Stimulated activated CD4-positive, alpha-beta T cell treated with anti-CD3 and anti-CD28 coated beads, Interleukin-2, amount 100 ng/mL, for 48 hours (primary cell): ENCODE results near the gene CRISPLD2.
"Not testable (repeated sequence)": the region's sequence is repeated elsewhere in the genome, so short reads cannot be mapped to it uniquely, and the experiment has no call there.

Experiments used
- DNase-seq, 2 donors: peaks; one replicate each; pipeline ENCODE4 v3.0.0-alpha.2; 2020

CRISPLD2 gene

DNA sequence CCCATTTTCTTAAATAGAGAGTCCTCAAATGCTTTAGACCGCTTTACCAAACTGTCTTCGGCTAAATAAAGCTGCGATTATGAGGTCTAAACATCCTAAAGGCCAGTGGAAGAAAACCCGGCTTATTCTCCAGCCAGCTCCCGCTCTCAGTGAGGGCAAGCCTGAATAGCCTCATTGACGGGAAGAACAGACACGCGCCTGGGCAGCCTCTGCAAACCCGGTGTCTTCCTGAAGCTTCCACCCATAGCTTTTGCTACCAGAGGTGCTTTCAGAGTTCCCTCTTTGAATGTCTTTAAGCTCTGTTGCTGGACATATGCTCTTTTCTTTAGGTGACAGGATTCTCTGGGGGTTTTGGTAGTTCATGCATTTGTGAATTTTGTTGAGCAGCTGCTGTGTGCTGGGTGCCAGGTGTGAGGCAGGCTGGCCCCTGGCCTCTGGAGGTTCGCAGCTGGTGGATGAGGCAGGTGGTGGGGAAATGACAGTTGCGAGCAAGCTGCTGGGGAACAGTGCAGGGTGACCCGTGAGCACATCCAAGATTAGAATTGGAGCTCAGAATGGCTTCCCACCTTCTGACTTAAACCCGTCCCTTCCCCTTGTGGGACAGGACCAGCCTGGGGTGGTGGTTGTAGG lies 44.7 kb downstream of the CRISPLD2 start:
- DNase-seq, result no peak

DNA sequence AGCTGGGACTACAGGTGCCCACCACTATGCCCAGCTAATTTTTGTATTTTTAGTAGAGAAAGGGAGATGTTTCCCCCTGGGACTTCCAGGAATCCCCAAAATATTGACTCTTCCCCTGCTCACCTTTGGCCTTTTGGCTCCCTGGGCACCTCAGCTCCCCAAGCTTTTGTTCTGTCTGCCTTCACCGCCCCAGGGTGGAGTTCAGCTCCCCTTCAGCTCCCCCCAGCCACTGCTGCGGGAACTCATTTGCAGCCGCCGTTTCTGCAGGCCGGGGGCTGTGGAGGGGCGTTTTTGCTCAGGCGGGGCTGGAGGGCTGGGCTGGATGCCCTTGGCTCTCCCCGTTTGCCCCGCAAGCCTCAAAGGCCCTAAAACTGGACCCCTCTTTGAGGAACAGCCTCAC lies 47.9 kb downstream of the CRISPLD2 start:
- DNase-seq, result no peak

DNA sequence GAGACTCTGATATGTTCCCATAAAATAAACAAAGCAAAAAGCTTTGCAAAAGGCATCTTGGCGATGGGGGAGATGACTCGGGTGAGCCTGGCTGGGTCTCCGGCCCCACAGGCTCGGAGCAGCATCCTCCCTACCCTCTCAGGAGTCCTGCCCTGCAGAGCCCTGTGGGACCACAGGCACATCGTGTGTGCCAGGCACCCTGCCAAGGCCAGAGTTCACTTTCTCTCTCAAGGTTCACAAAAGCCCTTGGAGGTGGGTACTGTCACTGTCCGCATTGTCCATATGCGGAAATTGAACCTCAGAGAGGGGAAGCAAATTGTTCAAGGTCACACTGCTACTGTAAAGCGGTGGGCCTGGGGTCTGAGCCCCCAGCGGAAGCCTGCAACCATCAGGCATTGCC lies 48.5 kb downstream of the CRISPLD2 start:
- DNase-seq, result no peak

DNA sequence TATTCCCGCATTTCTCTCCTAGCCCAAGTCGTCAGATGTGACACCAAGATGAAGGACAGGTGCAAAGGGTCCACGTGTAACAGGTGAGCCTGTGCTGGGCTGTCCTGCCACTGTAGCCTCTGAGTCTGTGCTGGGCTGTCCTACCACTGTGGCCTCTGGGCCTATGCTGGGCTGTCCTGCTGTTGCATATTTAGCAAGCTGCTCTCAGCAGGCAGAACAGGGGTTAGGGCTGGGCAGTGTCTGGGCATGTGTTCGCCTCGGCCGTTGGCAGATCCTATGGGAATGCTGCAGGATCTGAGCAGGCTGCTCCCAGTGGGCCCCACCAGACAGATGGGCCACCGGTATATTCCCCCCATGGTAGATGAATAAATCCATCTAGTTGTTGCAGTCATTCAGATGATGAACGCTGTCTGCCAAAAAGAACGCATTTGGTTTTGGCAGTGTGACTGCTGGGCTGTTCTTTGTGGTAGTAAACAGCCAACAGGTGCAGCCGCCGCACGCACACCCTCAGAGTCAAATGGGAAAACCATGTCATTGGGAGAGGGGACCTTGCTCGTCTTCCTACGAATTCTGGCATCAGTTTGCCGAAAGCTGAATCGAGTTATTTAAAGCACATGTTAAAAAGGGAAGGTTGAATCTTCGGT lies 49.2 kb downstream of the CRISPLD2 start:
- no peak for DNase-seq

DNA sequence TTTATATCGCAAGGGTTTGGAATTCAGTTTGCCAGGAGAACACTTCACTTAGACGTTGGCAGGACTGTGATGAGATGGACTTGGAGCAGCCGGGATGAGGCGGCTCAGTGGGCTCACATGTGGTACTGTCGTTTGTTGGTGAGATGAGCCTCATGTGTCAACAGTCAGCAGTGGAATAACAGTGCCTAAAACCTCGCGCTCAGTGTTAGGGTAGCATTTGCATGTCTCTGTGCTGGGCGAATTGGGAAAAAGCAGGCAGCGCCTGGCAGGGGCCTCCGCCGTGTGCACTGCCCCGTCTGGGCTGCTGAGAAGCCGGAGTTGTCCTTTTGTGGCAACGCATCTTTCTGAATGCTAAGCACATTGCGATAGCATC lies 49.7 kb downstream of the CRISPLD2 start:
- no peak for DNase-seq

DNA sequence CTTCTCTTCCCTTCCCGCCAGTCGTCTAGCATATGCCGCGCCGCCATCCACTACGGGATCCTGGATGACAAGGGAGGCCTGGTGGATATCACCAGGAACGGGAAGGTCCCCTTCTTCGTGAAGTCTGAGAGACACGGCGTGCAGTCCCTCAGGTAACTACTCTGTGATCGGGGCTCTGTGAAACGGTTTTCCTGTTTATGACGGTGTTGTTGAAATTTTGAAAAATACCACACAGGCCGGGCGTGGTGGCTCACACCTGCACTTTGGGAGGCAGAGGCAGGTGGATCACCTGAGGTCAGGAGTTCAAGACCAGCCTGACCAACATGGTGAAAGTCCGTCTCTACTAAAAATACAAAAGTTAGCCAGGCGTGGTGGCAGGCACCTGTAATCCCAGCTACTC lies 53.2 kb downstream of the CRISPLD2 start:
- not testable (repeated sequence) for DNase-seq

DNA sequence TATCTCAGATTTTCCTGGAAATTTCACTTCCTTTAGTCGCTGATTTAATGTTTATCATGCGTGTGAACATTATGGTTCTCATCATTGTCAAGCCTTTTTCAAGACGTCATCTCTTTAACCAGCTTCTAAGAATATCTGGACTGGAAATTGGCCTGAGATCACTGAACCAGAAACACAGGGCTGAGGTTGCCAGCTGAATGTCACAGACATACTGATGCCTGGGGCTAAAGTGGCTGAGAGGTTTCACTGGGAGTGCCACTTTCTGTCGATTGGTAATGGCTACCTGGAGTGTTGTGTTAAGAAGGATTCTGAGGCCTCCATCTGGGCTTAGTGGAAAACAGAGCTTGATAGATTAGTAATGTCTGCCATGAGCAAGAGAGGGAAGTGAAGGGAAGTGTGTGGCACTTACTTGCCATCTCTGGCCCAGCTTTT lies 54.2 kb downstream of the CRISPLD2 start:
- DNase-seq, result no peak

DNA sequence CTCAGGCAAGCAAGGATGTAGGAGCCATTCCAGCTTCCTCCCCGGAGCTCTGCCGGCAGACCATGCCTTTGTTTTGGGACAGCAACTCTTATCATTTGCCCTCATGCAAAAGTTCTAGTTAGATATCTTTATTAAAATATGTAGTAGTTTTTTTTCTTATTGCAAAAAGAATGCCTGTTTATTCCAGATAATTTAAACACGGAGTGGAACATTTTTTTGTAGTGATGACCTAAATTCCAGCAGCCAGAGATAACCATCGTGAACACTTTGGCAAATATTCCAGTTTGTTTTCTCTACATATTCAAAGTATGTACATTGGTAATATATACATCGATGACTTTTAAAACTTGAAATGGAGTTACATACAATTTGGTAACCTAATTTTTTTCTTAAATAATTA lies 54.8 kb downstream of the CRISPLD2 start:
- no peak for DNase-seq

DNA sequence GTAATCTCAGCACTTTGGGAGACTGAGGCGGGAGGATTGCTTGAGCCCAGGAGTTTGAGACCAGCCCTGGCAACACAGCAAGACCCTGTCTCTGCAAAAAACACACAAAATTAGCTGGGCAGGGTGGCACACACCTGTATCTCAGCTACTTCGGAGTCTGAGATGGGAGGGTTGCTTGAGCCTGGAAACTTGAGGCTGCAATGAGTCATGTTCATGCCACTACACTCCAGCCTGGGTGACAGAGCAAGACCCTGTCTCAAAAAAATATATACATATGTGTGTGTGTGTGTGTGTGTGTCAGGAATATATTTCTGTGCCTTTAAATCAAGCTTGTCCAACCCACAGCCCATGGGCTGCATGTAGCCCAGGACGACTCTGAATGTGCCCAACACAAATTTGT lies 55.2 kb downstream of the CRISPLD2 start:
- no peak for DNase-seq

DNA sequence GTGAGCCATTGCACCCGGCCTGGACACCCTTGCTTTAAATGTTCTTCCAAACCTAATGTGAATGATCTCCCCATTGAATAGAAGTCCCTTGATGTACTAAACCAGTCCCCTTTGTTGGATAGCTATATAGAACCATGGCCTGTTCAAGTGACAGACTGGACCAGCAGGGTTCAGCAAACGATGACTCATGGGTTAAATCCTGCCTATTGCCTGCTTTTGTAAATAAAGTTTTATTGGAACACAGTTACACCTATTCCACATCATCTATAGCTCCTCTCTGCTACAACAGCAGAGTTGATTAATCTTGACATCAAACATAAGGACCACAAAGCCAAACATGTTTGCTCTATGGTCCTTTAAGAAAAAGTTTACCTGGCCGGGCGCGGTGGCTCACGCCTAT lies 56.1 kb downstream of the CRISPLD2 start:
- DNase-seq, result no peak

DNA sequence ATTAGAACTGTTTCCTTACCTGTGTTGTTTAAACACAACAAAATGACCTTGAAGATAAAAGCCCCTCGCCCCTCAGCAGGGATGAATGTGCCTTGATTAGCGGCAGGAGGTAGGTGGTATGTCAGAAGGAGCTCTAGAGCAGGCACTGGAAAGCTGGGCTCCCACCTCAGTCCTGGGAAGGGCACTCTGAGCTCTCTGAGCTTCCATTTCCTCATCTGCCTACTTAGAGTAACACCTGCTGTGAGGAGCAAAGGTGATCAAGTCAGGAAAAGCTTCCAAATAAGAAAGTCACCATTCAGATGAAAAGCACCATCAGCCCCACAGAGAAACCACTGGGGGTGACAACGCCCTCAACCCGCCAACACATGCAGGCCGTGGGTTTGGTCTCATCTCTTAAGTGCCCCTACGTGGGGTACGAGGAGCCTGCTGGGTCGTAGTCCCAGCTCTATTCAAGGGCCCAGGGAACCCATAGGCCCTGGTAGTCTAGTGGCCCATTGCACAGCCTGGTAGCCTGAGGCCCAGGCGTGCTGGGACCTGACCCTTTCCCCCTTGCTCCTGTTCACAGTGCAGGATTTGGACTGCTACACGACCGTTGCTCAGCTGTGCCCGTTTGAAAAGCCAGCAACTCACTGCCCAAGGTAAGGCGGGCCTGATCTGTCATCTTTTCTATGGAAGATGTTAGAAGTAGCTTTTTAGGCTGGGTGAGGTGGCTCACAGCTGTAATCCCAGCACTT lies 57.3 kb downstream of the CRISPLD2 start:
- DNase-seq, result no peak

DNA sequence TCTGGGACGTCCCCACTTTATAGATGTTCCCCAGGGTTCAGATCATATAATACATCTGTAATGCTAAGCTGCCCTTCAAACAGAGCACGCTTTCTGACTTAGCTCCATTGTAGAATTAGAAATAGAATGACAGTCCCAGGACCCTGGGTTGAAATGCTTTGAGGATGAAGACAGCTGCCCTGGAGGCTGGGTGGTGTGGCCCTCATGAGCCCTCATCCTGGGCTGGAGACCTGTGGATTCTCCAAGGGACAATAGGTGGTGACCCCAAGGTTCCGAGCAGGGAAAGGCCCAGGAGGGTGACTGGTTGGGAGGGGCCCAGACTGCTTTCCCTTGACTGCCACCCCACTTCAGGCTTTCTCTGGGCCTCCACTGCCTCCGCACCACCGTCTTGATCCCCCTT lies 59.0 kb downstream of the CRISPLD2 start:
- DNase-seq, result no peak

DNA sequence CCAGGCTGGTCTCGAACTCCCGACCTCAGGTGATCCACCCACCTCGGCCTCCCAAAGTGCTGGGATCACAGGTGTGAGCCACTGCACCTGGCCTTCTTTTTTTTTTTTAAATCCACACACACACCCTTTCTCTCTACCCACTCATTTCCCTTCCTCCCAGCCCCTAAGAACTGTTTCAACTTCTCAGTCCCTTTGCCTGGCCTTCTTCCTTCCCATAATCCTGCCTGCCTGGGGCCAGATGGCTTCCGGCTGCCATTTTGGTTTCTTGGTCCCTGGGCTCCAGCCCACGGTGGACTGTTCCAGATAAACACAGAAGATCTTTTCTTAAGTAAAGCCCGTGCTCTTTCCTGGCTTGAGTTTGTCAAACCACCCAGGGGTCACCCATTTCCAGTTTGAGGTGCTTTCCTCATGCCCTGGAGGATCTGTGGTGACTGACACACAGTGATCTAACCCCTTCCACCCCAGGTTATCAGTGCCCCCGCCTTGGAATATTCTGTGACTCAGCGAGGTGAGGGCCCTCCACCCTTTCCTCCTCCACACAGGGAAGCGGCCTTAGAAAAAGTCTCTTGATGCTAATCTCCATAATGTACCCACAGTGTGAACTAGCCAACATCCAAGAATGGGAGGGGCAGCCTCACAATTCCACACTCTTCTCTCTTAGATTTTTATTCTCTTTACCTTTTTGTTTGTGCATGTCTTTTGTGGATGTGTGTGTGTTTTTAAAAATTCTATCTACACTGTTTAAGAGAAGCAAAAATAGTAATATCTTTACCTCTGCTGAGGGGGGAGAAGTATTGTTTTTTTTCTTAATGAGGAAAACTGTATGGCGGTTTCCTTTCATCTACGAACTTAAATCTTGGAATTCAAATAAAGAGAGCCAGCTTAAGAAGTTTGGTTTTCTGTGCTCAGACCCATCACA lies 60.0 kb downstream of the CRISPLD2 start:
- no peak for DNase-seq

DNA sequence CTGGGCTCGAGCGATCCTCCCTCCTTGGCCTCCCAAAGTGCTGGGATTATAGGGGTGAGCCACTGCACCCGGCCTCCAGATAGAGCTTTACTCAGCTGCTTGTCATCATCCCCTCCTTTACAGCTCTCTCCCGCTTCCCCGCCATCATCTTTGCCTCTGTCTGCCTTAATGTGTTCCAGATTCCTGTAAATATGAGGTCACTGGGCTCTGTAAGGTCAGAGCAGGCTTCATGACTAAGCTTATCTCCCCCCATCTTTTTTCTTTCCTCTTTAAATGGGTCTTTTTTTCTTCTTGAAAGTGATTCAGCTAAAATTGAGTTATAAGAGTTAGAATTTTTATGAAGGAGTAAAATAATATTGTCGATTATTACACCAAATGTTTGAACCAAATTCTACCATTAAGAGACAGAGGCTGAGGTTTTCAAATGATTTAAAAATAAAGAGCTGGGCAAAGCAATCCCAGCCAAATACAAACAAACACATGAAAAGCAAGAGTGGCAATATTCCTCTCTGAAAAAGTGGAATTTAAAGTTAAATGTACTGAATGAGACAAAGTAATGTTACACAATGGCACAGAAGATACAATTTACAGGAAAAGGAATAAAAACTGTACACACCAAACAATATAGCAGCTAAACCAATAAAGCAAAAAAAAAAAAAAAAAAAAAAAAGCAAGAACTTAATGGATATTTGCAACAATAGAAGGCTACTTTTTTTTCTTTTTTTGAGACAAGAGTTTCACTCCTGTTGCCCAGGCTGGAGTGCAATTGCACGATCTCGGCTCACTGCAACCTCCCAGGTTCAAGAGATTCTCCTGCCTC lies 62.1 kb downstream of the CRISPLD2 start:
- DNase-seq, result no peak

DNA sequence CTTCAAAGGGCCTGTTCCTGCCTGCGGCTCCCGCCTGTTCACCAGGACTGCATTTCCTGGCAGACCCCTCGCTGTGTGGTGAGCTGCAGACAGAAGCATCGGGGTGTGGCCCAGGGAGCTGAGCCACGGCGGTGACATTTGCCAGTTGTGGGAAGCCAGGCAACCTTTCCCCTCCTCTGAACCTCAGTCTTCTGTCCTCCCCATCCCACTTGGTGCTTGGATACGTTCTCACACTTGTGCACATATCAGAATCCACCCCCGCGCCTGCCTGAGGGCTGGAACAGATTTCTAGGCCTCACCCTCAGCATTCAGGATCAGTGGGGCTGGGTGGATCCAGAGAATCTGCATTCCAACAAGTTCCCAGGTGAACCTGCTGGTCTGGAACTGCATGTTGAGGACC lies 63.5 kb downstream of the CRISPLD2 start:
- DNase-seq, result no peak

DNA sequence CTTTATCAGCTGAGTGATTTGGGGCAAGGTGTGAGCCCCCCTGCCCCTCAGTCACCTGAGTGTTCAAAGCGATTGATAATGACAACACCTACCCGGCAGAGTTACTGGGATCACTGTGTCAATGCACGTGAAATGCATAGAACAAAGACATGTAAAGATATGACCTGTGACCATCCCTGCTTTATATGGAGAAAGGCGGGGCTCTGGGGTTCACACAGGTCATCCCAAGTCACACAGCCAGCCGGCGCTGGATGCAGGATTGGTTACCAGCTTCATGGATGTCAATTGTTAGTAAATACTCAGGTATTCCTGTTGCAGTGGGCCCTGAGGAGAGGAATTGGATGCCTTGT lies 64.4 kb downstream of the CRISPLD2 start:
- no peak for DNase-seq

DNA sequence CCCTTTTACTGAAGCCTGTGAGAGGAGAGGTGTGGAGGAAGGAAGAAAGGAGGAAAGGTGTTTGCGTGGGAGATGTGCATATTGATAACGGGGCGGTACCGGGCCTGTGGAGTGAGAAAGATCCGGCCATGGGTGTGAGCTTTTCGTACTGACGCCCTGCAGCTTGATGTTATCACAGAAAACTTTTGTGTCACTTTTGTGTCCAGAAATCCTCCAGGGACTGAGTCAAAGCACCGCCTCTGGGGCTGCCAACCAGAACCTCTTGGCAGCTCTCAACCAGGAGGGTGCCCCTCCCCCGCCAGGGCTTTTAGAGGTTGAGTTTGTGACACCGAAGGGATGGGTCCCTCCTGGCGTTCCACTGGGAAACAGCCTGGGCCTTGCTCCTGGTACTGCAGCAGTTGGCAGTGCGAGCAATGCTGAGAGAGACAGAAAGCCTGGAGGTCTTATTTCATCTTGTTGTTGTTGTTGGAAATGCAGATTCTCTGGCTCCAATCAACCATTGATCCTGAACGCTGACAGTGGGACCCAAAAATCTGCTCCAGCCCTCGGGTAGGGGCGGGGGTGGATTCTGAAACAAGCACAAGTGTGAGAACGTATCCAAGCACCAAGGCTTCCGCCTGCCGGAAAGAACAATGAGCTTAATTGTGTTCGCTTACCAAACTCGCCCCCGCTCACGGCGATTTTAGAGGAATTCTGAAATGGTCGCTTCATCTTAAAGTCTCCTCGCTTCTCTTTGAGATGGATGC lies 65.0 kb downstream of the CRISPLD2 start:
- DNase-seq, result no peak

DNA sequence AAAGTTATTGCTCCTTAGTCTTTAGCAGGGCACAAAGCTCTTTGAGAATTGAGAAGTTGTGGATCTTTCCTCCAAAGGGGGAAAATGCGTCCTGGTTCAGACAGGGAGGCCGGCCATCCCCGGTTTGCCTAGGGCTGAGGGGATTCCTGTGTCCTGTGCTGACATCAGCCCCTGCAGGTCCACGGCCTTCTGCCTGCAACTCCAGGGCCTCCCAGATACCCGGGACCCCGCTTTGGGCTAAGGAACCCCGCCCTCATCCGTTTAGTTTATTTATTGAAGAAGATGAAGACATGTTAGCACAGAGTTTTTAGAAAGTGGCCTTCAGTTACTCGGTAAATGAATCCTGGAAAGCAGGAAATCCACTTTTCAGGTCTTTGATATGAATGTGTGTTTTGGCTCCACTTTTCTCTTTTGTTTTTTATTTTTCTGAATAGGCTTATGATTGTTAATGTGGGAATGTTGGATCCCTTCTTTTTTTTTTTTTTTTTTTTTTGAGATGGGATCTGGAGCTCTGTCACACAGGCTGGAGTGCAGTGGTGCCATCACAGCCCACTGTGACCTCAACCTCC lies 65.6 kb downstream of the CRISPLD2 start:
- DNase-seq, result no peak

DNA sequence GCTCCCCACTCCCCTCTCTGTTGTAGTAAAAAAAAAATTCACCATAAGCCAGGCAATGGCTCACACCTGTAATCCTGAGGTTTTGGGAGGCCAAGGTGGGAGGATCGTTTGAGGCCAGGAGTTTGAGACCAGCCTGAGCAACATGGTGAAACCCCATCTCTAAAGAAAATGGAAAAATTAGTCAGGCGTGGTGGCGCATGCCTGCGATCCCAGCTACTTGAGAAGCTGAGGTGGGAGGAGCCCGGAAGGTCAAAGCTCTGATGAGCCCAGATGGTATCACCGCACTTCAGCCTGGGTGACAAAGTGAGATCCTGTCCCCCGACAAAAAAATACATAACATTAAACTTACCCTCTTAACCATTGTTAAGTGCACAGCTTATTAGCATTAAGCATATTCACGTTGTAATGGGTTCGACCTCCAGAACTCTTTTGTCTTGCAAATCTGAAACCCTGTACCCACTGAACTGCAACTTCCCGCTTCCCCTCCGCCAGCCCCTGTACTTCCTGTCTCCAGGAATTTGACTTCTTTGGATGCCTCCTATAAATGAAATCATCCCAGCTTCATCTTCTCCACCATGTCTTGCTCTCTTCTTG lies 66.8 kb downstream of the CRISPLD2 start:
- DNase-seq, result no peak

DNA sequence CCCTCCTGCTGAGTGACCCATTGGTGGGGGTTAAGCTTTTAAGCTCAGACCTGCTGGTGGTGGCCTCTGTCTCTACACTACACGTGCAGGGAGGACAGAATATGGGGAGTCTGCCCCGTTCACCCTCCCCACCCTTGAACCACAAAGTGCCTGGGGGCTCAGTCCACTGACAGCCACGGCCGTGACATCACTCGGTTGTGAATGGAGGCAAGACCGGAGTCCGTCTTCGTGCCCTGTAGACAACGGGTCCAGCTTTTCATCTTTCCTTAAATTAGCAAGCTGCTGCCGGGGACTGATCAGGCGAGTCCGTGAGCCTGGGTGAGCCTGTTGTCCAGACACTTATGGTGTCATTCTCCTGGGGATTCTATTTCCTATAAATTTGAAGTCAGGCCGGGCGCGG lies 67.4 kb downstream of the CRISPLD2 start:
- DNase-seq, result no peak

DNA sequence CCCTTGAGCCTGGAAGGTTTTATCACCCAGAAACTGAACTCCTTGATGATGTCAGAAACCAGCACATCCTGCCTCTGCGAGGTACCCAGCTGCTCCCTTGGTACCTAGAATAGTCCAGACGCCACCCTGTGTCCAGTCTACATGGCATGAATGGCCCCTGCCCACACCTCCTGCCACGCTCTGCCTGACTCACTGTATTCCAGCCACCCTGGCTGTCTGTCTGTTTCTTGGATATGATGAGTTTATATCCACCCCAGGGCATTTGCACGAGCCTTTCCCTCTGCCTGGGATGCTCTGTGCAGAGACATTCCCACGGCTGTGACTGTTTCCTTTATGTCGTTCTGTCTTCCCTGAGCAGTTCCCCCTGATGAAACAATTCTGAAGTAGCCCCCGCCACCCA lies 68.7 kb downstream of the CRISPLD2 start:
- DNase-seq, result no peak
